Measurements from ENCODE around the gene CHCHD3.

The CHCHD3 gene

GRCh38 chr7:132740176-132740575 lies 341.7 kb downstream of the CHCHD3 start:
- H3K4me3 ChIP-seq (ENCODE audit: low read length, poor library complexity, severe bottlenecking): no peak overlapping the region
- H3K79me2 ChIP-seq (ENCODE audit: insufficient read depth, low read length): no peaks in the 10 kb centered on the region
- H3K4me2 ChIP-seq (ENCODE audit: low read depth, low read length, poor library complexity, severe bottlenecking): no peak overlapping the region
- H3K36me3 ChIP-seq (ENCODE audit: insufficient read depth, low read length): no peaks in the 10 kb centered on the region
- H3K9me2 ChIP-seq (replicated peaks; ENCODE audit: low read depth, low read length): no peaks in the 10 kb centered on the region
- no peaks in the 10 kb centered on the region for H4K20me1 ChIP-seq (ENCODE audit: insufficient read depth, low read length, poor library complexity, severe bottlenecking)
- H3K9me3 ChIP-seq (ENCODE audit: insufficient read depth, low read depth, low read length): no peaks in the 10 kb centered on the region
- H3K4me1 ChIP-seq (ENCODE audit: insufficient read depth, low read length, poor library complexity, severe bottlenecking): no peaks in the 10 kb centered on the region
- H3F3A ChIP-seq (ENCODE audit: low read depth): no peaks in the 10 kb centered on the region
- H2AFZ ChIP-seq (ENCODE audit: low read length): no peak overlapping the region
- TF ChIP-seq CTCF (conservative IDR thresholded peaks at IDR 0.05; ENCODE audit: low read length) (no peak), EZH2phosphoT487 (IDR thresholded peaks at IDR 0.05; ENCODE audit: borderline replicate concordance) (no peak)
- no peaks in the 10 kb centered on the region for H3K27me3 ChIP-seq (ENCODE audit: insufficient read depth, low read length, poor library complexity, severe bottlenecking)
- no peak overlapping the region for H3K9ac ChIP-seq (ENCODE audit: low read depth, low read length, poor library complexity, severe bottlenecking)

- Histone ChIP-seq H4K20me1 (ENCODE audit: insufficient read depth, low read length, poor library complexity, severe bottlenecking) (no peaks in the 10 kb centered on the region), H3F3A (ENCODE audit: low read depth) (no peaks in the 10 kb centered on the region), H3K36me3 (ENCODE audit: insufficient read depth, low read length) (no peaks in the 10 kb centered on the region), H2AFZ (ENCODE audit: low read length) (no peak overlapping the region), H3K9me3 (ENCODE audit: insufficient read depth, low read depth, low read length) (no peaks in the 10 kb centered on the region), H3K79me2 (ENCODE audit: insufficient read depth, low read length) (no peaks in the 10 kb centered on the region), H3K9ac (ENCODE audit: low read depth, low read length, poor library complexity, severe bottlenecking) (no peak overlapping the region), H3K27me3 (ENCODE audit: insufficient read depth, low read length, poor library complexity, severe bottlenecking) (no peaks in the 10 kb centered on the region), H3K4me3 (ENCODE audit: low read length, poor library complexity, severe bottlenecking) (no peak overlapping the region), H3K4me2 (ENCODE audit: low read depth, low read length, poor library complexity, severe bottlenecking) (no peak overlapping the region), H3K4me1 (ENCODE audit: insufficient read depth, low read length, poor library complexity, severe bottlenecking) (no peaks in the 10 kb centered on the region), H3K9me2 (replicated peaks; ENCODE audit: low read depth, low read length) (no peaks in the 10 kb centered on the region)
- TF ChIP-seq EZH2phosphoT487 (IDR thresholded peaks at IDR 0.05; ENCODE audit: borderline replicate concordance): no peak
- TF ChIP-seq CTCF (conservative IDR thresholded peaks at IDR 0.05; ENCODE audit: low read length): no peak
These were observed 342.5 kb downstream of the CHCHD3 start for GRCh38 chr7:132739271-132739955.

GRCh38 chr7:132738254-132738653 lies 343.6 kb downstream of the CHCHD3 start:
- no peaks in the 10 kb centered on the region for H3K4me1 ChIP-seq (ENCODE audit: insufficient read depth, low read length, poor library complexity, severe bottlenecking)
- no peak overlapping the region for H3K9ac ChIP-seq (ENCODE audit: low read depth, low read length, poor library complexity, severe bottlenecking)
- TF ChIP-seq EZH2phosphoT487 (IDR thresholded peaks at IDR 0.05; ENCODE audit: borderline replicate concordance) (no peak), CTCF (conservative IDR thresholded peaks at IDR 0.05; ENCODE audit: low read length) (no peak)
- H3K79me2 ChIP-seq (ENCODE audit: insufficient read depth, low read length): no peaks in the 10 kb centered on the region
- no peaks in the 10 kb centered on the region for H3K9me3 ChIP-seq (ENCODE audit: insufficient read depth, low read depth, low read length)
- no peak overlapping the region for H3K4me2 ChIP-seq (ENCODE audit: low read depth, low read length, poor library complexity, severe bottlenecking)
- no peaks in the 10 kb centered on the region for H4K20me1 ChIP-seq (ENCODE audit: insufficient read depth, low read length, poor library complexity, severe bottlenecking)
- no peaks in the 10 kb centered on the region for H3K9me2 ChIP-seq (replicated peaks; ENCODE audit: low read depth, low read length)
- no peak overlapping the region for H2AFZ ChIP-seq (ENCODE audit: low read length)
- no peak overlapping the region for H3K4me3 ChIP-seq (ENCODE audit: low read length, poor library complexity, severe bottlenecking)
- H3K36me3 ChIP-seq (ENCODE audit: insufficient read depth, low read length): no peaks in the 10 kb centered on the region
- no peaks in the 10 kb centered on the region for H3F3A ChIP-seq (ENCODE audit: low read depth)
- no peaks in the 10 kb centered on the region for H3K27me3 ChIP-seq (ENCODE audit: insufficient read depth, low read length, poor library complexity, severe bottlenecking)
